ENCODE data around the gene CBFB.

DNA sequence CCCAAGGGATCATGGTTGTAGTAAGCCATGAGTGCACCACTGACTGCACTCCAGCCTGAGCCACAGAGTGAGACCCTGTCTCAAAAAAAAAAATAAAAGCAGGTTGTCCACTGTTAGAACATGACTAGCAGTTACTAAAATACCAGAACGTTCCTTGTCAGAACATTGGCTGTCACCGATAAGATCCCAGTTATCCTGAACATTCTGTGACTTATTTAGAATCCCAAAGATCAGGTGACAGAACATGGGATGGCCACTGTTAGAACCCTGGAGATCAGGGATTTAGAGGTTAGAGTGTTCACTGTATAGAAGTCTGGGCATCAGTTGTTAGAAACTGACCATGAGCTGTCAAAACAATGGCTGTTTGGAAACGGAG, 32.0 kb upstream of the CBFB start:
- TF ChIP-seq, protein P1, sequence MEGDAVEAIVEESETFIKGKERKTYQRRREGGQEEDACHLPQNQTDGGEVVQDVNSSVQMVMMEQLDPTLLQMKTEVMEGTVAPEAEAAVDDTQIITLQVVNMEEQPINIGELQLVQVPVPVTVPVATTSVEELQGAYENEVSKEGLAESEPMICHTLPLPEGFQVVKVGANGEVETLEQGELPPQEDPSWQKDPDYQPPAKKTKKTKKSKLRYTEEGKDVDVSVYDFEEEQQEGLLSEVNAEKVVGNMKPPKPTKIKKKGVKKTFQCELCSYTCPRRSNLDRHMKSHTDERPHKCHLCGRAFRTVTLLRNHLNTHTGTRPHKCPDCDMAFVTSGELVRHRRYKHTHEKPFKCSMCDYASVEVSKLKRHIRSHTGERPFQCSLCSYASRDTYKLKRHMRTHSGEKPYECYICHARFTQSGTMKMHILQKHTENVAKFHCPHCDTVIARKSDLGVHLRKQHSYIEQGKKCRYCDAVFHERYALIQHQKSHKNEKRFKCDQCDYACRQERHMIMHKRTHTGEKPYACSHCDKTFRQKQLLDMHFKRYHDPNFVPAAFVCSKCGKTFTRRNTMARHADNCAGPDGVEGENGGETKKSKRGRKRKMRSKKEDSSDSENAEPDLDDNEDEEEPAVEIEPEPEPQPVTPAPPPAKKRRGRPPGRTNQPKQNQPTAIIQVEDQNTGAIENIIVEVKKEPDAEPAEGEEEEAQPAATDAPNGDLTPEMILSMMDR (IDR thresholded peaks at IDR 0.05; ENCODE audit: low read length) = no peak
- no peak for TF ChIP-seq EZH2 (IDR thresholded peaks at IDR 0.05; ENCODE audit: borderline replicate concordance, low read length)

Measured in OCI-LY1 (cell line).